OCI-LY3 (cell line): Measurements from ENCODE around the gene CTCFL.

Source experiments
- CTCF ChIP-seq: fragments of 200-600, 300-600 bp; sonication (generic); IDR thresholded peaks from 2 replicates; pipeline ENCODE4 v1.5.1; 2014; ENCODE audit warnings: antibody characterized with exemption, low read length, low read depth
- EZH2phosphoT487 ChIP-seq: fragments of 200-600 bp; shearing (Covaris generic); IDR thresholded peaks from 2 replicates; pipeline ENCODE4 v1.6.1; 2018; ENCODE audit warnings: antibody characterized with exemption, mixed run types, low read depth

DNA sequence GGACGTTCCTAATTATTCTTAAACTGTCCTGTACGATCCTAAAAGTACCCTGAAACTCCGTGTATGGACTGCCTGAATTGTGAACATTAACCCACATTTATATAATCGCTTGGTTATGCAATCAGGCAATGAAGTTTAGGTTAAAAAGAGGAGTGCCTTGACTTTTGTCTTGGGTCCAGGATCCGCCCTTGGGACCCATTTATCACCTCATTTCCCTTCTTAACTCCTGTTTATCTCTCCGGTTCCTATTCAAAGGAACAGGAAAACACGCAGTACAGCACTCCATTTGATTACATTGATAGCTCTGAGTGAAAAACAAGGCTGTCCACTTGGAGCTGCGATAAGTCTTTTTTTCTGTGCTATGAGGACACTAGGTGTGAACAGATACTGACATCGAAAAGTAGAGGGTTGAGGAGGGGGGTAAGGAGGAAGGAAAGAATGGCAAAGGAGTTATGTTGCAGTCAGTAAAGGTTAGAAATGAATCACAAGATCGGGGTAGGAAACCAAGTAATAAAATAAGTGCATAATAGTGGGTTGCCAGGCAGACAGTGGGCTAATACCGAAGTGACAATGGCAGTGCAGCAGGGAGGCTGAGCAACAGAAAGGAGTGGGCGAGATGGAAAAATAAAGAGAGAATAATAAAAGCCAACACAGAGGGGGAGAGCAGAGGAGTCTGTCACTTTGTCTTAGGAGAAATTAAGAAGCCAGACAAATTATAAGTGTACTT, 20.1 kb upstream of the CTCFL start:
- TF ChIP-seq CTCF (no peak), EZH2phosphoT487 (no peak)
